Activated CD8-positive, alpha-beta memory T cell treated with anti-CD3 and anti-CD28 coated beads for 1 hour (primary cell): ENCODE data around the gene AQP12A.
"Not testable (repeated sequence)": the region's sequence is repeated elsewhere in the genome, so short reads cannot be mapped to it uniquely, and the experiment has no call there.

Source experiments
- DNase-seq, 2 donors: peaks; one replicate each; pipeline ENCODE4 v3.0.0-alpha.2; 2020; ENCODE audit warnings: low read depth in 1 of 2; ENCODE audit errors: extremely low read depth in 1 of 2

The AQP12A gene

GRCh38 chr2:240687741-240688552, 3.7 kb upstream of the AQP12A start:
- DNase-seq, result no peak

- no peak for DNase-seq
Observed at GRCh38 chr2:240688553-240688919, 3.1 kb upstream of the AQP12A start.

GRCh38 chr2:240689975-240690374, 1.7 kb upstream of the AQP12A start:
- DNase-seq, result no peak

GRCh38 chr2:240690421-240691074, 1.1 kb upstream of the AQP12A start:
- DNase-seq, result not testable (repeated sequence)

- DNase-seq, result not testable (repeated sequence)
Observed at GRCh38 chr2:240691075-240691427, 615 bp upstream of the AQP12A start.

- DNase-seq, result not testable (repeated sequence)
Observed at GRCh38 chr2:240692583-240693561, 1.2 kb downstream of the AQP12A start.

GRCh38 chr2:240694304-240694703, 2.6 kb downstream of the AQP12A start:
- not testable (repeated sequence) for DNase-seq

GRCh38 chr2:240695593-240695992, 3.9 kb downstream of the AQP12A start:
- not testable (repeated sequence) for DNase-seq

- DNase-seq, result not testable (repeated sequence)
Observed at GRCh38 chr2:240696469-240696868, 4.8 kb downstream of the AQP12A start.

- DNase-seq, result not testable (repeated sequence)
Observed at GRCh38 chr2:240698852-240699561, 7.3 kb downstream of the AQP12A start.

GRCh38 chr2:240699835-240700234, 8.2 kb downstream of the AQP12A start:
- DNase-seq, result not testable (repeated sequence)

- DNase-seq, result not testable (repeated sequence)
Observed at GRCh38 chr2:240700616-240701015, 8.9 kb downstream of the AQP12A start.

- no peak for DNase-seq
Observed at GRCh38 chr2:240701091-240701735, 9.5 kb downstream of the AQP12A start.

GRCh38 chr2:240701736-240702639, 10.3 kb downstream of the AQP12A start:
- no peak for DNase-seq

- no peak for DNase-seq
Observed at GRCh38 chr2:240702640-240703011, 11.0 kb downstream of the AQP12A start.

GRCh38 chr2:240703417-240704341, 12.0 kb downstream of the AQP12A start:
- no peak for DNase-seq

- no peak for DNase-seq
Observed at GRCh38 chr2:240704651-240705050, 13.0 kb downstream of the AQP12A start.

- no peak for DNase-seq
Observed at GRCh38 chr2:240705204-240705791, 13.6 kb downstream of the AQP12A start.
